K562 (cell line): ENCODE data around the gene CPSF4L. TPM values are rescaled to one million over a fixed set of nuclear protein-coding genes. Genes with fewer than 3 reads are reported as not detected.

Experiments
- ADNP ChIP-seq: fragments of 200-800 bp; sonication (Bioruptor generic); IDR thresholded peaks from 2 replicates; pipeline ENCODE4 v1.6.1; 2016; ENCODE audit warnings: missing genetic modification characterization, missing compliant biosample characterization
- BRD9 ChIP-seq: fragments of 450-650 bp; IDR thresholded peaks from 2 replicates; pipeline ENCODE4 v1.6.1; 2018; ENCODE audit warnings: low read depth; ENCODE audit not compliant: partially characterized antibody
- COPS2 ChIP-seq: fragments of 450-650 bp; conservative IDR thresholded peaks from 2 replicates; pipeline ENCODE4 v1.6.1; 2016; ENCODE audit warnings: mild to moderate bottlenecking, moderate library complexity
- FOXA3 ChIP-seq, 2 experiments: fragments of 450-650 bp in 1 of 2; sonication (generic) in 1 of 2; formaldehyde crosslinking; IDR thresholded peaks in 1 of 2; conservative IDR thresholded peaks in 1 of 2; 2 replicates each; pipeline versions ENCODE4 v1.4.0 to v1.8.0; 2020 to 2022; ENCODE audit warnings: mild to moderate bottlenecking in 2 of 2, missing genetic modification reagents in 1 of 2
- KHSRP ChIP-seq: fragments of 450-650 bp; IDR thresholded peaks from 2 replicates; pipeline ENCODE4 v1.6.1; 2017
- MAFF ChIP-seq: IDR thresholded peaks from 2 replicates; pipeline ENCODE4 v1.6.1; 2012; ENCODE audit warnings: low read length, improper control_type of control experiment
- NRF1 ChIP-seq, 2 experiments: fragments of 450-650 bp; IDR thresholded peaks in 1 of 2; conservative IDR thresholded peaks in 1 of 2; 2 replicates each; pipeline ENCODE4 v1.6.1; 2014; ENCODE audit warnings: mild to moderate bottlenecking in 2 of 2
- POLR2AphosphoS2 ChIP-seq: IDR thresholded peaks from 2 replicates; pipeline ENCODE4 v1.6.1; 2012; ENCODE audit warnings: low read length, improper control_type of control experiment
- RBBP5 ChIP-seq: fragments of 200-600 bp; sonication (generic); IDR thresholded peaks from 2 replicates; pipeline ENCODE4 v1.6.1; 2012; ENCODE audit warnings: borderline replicate concordance, mild to moderate bottlenecking, low read length, control low read depth, inconsistent platforms; ENCODE audit not compliant: insufficient read depth, poor library complexity, severe bottlenecking
- RCOR1 ChIP-seq, 2 experiments: IDR thresholded peaks; 2 replicates each; pipeline ENCODE4 v1.6.1; 2012; ENCODE audit warnings: low read depth in 2 of 2, low read length in 2 of 2, borderline replicate concordance in 1 of 2, improper control_type of control experiment in 1 of 2
- YY1 ChIP-seq, 3 experiments: IDR thresholded peaks; 2 replicates each; pipeline ENCODE4 v1.6.1; 2011; ENCODE audit warnings: low read length in 2 of 3, mild to moderate bottlenecking in 2 of 3, moderate library complexity in 2 of 3, borderline replicate concordance in 1 of 3, control low read depth in 1 of 3, low read depth in 1 of 3; ENCODE audit not compliant: insufficient read depth in 3 of 3, insufficient replicate concordance in 2 of 3, control insufficient read depth in 1 of 3, insufficient read length in 1 of 3; ENCODE audit errors: extremely low read depth in 1 of 3
- ZBTB49 ChIP-seq: sonication (generic); formaldehyde crosslinking; IDR thresholded peaks from 2 replicates; pipeline ENCODE4 v1.8.0; 2022; ENCODE audit warnings: missing genetic modification reagents, mild to moderate bottlenecking, borderline replicate concordance
- ZNF507 ChIP-seq: conservative IDR thresholded peaks from 2 replicates; pipeline ENCODE4 v1.6.1; 2017; ENCODE audit warnings: missing genetic modification characterization, missing compliant biosample characterization
- polyA plus RNA-seq, 8 experiments: library from polyadenylated mRNA; depleted of rRNA in 4 of 8; stranded (reverse) in 5 of 8; unstranded in 3 of 8; fragments of >200 nt; fragmentation: Nextera tagmentation in 2 of 8; fragmentation: Illumina TruSeq in 1 of 8; extraction: Ambion mirVana in 2 of 8; extraction: Trizol in 1 of 8; gene quantifications; 2 replicates each; pipeline versions ENCODE4 v1.2.1 to v1.2.3, GENCODE V29; 2011 to 2014; ENCODE audit warnings: inconsistent platforms in 1 of 8, missing spikeins in 1 of 8
- total RNA-seq, 7 experiments: library from RNA; depleted of rRNA in 6 of 7; stranded (reverse); fragments of >200 nt in 6 of 7; fragmentation: Illumina TruSeq in 2 of 7; extraction: Trizol in 2 of 7; gene quantifications; 2 replicates each; pipeline versions ENCODE4 v1.2.1 to v1.2.3, GENCODE V29; 2011 to 2021; ENCODE audit warnings: low replicate concordance in 1 of 7
- TF ChIP-seq, protein P1 (sequence below): fragments of 150-350 bp; IDR thresholded peaks from 2 replicates; pipeline ENCODE4 v1.6.1; 2014; ENCODE audit warnings: low read depth, mild to moderate bottlenecking, low read length, borderline replicate concordance
- TF ChIP-seq, protein P2 (sequence below): fragments of 450-650 bp; IDR thresholded peaks from 2 replicates; pipeline ENCODE4 v1.6.1; 2018; ENCODE audit warnings: mild to moderate bottlenecking, low read depth; ENCODE audit not compliant: partially characterized antibody
- TF ChIP-seq, protein P3 (sequence below), 2 experiments: IDR thresholded peaks; 2 replicates each; pipeline ENCODE4 v1.6.1; 2011; ENCODE audit warnings: borderline replicate concordance in 1 of 2, control low read depth in 1 of 2, low read depth in 1 of 2, low read length in 1 of 2, mild to moderate bottlenecking in 1 of 2, mixed read lengths in 1 of 2, moderate library complexity in 1 of 2; ENCODE audit not compliant: insufficient read depth in 1 of 2, insufficient read length in 1 of 2, poor library complexity in 1 of 2, severe bottlenecking in 1 of 2; ENCODE audit errors: extremely low read depth in 1 of 2

CPSF4L gene
- total and polyA plus RNA-seq, 9 of the 15 experiments (the other 6 are each of a cell fraction or from before 2014, with no cell fraction given), result not detected

DNA sequence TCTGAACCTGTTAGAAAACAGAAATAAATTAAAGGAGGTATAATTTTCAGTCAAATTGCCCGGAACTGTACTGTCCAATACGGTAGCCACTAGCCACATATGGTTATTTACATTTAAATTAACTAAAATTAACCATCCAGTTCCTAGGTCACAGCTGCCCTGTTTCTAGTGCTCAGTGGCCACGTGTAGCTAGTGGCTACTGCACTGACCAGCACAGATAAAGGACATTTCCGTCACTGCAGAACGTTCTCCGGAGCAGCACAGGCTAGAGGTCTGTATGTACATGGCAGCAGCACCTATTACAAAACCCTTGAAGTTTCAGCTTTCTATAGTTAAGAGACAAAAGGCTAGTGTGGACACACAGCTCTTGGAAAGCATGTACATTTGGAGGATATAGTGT, 33.7 kb downstream of the CPSF4L start (continued):
- TF ChIP-seq ADNP, result no peak
- peak; percentile 9 for TF ChIP-seq RBBP5
- TF ChIP-seq, protein P1, sequence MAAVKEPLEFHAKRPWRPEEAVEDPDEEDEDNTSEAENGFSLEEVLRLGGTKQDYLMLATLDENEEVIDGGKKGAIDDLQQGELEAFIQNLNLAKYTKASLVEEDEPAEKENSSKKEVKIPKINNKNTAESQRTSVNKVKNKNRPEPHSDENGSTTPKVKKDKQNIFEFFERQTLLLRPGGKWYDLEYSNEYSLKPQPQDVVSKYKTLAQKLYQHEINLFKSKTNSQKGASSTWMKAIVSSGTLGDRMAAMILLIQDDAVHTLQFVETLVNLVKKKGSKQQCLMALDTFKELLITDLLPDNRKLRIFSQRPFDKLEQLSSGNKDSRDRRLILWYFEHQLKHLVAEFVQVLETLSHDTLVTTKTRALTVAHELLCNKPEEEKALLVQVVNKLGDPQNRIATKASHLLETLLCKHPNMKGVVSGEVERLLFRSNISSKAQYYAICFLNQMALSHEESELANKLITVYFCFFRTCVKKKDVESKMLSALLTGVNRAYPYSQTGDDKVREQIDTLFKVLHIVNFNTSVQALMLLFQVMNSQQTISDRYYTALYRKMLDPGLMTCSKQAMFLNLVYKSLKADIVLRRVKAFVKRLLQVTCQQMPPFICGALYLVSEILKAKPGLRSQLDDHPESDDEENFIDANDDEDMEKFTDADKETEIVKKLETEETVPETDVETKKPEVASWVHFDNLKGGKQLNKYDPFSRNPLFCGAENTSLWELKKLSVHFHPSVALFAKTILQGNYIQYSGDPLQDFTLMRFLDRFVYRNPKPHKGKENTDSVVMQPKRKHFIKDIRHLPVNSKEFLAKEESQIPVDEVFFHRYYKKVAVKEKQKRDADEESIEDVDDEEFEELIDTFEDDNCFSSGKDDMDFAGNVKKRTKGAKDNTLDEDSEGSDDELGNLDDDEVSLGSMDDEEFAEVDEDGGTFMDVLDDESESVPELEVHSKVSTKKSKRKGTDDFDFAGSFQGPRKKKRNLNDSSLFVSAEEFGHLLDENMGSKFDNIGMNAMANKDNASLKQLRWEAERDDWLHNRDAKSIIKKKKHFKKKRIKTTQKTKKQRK, result no peak
- no peak for TF ChIP-seq ZBTB49 (CRISPR knock-in tag)
- TF ChIP-seq, protein P2, sequence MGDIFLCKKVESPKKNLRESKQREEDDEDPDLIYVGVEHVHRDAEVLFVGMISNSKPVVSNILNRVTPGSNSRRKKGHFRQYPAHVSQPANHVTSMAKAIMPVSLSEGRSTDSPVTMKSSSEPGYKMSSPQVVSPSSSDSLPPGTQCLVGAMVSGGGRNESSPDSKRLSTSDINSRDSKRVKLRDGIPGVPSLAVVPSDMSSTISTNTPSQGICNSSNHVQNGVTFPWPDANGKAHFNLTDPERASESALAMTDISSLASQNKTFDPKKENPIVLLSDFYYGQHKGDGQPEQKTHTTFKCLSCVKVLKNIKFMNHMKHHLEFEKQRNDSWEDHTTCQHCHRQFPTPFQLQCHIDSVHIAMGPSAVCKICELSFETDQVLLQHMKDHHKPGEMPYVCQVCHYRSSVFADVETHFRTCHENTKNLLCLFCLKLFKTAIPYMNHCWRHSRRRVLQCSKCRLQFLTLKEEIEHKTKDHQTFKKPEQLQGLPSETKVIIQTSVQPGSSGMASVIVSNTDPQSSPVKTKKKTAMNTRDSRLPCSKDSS, result no peak
- TF ChIP-seq COPS2, result no peak
- TF ChIP-seq NRF1 (conservative IDR thresholded peaks at IDR 0.05 in 1 of 2, IDR thresholded peaks at IDR 0.05 in 1 of 2), result peak; percentile 11 to 22; a peak in 1 of 4 replicates
- no peak for TF ChIP-seq MAFF
- no peak for TF ChIP-seq KHSRP
- no peak for TF ChIP-seq BRD9
- no peak for TF ChIP-seq ZNF507 (tag)
- TF ChIP-seq, protein P3, sequence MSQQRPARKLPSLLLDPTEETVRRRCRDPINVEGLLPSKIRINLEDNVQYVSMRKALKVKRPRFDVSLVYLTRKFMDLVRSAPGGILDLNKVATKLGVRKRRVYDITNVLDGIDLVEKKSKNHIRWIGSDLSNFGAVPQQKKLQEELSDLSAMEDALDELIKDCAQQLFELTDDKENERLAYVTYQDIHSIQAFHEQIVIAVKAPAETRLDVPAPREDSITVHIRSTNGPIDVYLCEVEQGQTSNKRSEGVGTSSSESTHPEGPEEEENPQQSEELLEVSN (IDR thresholded peaks at IDR 0.05; ENCODE audit: borderline replicate concordance in 1 of 2, extremely low read depth in 1 of 2, insufficient read depth in 1 of 2, insufficient read length in 1 of 2, low read depth in 1 of 2, low read length in 1 of 2, poor library complexity in 1 of 2, severe bottlenecking in 1 of 2), result peak in 1 of 2 experiments; percentile 39
- TF ChIP-seq FOXA3 (CRISPR knock-in tag; conservative IDR thresholded peaks at IDR 0.05 in 1 of 2, IDR thresholded peaks at IDR 0.05 in 1 of 2), result peak in 1 of 2 experiments; percentile 29; a peak in 1 of 4 replicates
- TF ChIP-seq YY1 (IDR thresholded peaks at IDR 0.05; ENCODE audit: borderline replicate concordance in 1 of 3, control insufficient read depth in 1 of 3, extremely low read depth in 1 of 3, insufficient read depth in 3 of 3, insufficient read length in 1 of 3, insufficient replicate concordance in 2 of 3, low read depth in 1 of 3, low read length in 2 of 3), result peak in 1 of 3 experiments; percentile 9
- no peak for TF ChIP-seq POLR2AphosphoS2
- no peak for TF ChIP-seq RCOR1 (IDR thresholded peaks at IDR 0.05; ENCODE audit: borderline replicate concordance in 1 of 2, low read depth in 2 of 2, low read length in 2 of 2)
